NCI-H510A (cell line): ENCODE data around the gene NOTCH1.
"Not testable (repeated sequence)": the region's sequence is repeated elsewhere in the genome, so short reads cannot be mapped to it uniquely, and the experiment has no call there.

ENCODE experiments used
- DNase-seq: peaks from one replicate; lab custom pipeline; 2025; lab: John Stamatoyannopoulos, UW

The NOTCH1 gene

DNA sequence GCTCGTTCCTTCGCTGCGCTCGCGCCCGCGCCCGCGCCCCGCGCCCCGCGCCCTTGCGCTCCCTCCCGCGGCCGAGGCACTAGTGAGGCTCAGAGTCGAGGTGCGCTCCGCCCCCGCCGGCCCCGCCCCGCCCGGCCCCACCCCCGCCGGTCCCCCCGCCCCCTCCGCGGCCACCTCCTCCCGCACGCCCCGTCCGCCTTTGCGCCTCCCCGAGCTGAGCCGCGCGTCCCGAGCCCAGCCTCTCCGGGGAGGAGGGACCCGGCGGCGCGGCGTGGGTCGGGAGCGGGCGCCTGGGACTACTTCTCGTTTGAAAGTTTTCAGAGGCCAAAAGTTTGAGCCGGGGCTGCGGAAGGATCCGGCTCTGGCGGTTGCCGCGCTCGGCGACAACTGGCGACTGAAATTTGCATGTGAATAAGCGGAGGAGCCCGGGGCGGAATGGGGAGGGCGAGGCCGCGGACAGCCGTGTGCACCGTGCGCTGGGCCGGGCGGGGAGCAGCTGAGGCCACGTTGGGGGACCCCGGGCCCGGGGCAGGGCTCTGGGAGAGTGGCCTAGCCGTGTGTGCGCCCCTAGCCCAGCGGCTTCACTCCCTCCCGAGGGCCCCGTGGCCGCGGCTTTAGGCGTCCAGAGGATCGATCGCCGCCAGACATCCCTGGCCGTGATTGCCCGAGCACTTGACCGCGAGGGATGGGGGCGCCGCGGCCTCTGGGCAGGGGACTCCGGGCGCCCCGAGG is at the start of gene NOTCH1:
TSS of gene NOTCH1 (minus strand) at position 84 of the 732 bp plus-strand sequence. CDS start 262 bp downstream, outside the sequence.
- DNase-seq: no peak

DNA sequence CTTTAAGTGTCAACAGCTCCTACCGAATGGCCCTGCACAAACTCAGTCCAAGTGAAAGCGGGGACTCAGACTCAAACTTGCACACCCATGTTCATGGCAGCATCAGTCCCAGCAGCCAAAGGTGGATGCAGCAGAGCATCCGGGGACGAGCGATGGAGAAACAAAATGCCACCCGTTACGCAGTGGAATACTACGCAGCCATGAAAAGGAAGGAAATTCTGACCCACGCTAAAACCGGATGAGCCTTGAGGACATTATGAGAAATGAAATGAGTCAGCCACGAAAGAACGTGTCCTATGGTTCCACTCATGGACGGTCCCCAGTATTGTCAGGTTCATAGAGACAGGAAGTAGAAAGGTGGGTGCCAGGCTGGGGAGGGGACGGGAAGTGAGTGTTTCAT is 48.6 kb upstream of the NOTCH1 start:
- DNase-seq: no peak

DNA sequence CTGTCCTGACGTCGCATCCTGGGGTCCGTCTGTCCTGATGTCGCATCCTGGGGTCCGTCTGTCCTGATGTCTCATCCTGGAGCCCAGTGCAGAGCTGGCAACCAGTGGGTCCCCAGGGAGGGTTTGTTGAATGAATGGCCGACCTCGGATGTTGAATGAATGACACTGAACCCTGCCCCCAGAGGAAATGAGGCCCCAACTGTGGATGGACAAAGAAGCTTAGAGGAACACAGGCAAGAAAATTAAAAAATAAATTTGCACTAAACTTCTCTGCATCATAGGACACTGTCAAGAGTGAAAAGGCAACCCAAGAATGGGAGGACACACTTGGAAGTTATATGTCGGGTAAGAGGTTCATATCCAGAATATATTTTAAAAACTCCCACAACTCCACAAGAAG is 47.7 kb upstream of the NOTCH1 start:
- DNase-seq: no peak

DNA sequence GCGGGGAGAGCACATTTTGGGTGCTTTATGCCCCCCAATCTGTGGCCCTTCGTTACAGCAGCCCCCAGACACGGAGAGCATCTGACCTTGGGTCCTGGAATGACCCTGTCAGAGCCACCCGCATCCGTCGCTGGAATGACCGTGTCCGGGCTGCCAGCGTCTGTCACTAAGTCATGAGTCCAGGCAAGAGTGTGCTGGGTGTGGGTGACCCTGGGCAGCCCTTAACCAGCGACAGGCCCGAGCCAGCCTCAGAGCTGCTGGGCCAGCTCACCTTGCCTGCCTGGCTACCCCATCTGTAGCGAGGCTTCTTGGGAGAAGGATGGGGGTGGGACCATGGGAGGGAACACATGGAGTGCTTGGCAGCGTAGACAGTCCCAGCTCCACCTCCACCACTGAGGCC is 46.8 kb upstream of the NOTCH1 start:
- DNase-seq: no peak

DNA sequence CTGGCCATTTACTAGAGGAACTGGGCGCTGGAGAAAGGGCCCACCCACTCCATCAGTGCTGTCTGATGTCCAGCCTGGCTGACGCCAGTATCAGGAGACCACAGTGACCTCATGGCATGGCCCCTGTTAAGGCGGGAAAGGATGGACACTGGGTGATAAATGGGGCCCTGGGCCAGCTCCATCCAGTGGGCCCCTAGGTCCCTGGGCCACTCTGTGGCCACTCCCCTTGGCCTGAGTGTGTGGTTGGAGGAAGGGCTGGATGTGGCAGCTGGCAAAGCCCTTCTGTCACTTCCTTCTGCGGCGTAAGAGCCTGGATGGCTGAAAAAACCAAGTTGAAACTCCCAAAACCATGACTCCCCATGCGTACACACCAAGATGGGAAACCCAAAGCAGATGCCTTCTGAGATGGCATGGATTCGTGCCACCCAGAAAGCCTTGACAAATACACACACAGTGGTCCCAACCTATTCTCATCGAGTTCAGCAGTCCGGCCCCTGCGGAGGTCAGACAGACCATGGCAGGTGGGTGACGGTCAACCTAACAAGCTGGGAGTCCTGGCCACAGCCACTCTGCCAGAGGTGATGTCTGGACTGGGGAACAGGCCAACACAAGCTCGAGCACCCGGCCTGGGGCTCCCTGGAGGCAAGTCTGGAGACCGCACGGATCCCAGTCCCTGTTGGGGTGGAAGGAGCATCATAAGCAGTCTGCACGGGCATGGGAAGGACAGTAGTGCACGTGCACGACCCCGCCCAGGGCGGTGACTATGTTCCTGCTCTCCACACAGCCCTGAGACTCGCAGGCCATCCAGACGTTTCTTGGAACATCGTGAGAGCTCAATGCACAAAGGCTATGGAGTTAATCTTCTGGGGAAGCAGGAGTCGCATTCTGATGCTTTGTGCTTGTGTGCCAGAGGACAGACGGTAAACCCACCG is 45.2 kb upstream of the NOTCH1 start:
- no peak for DNase-seq

DNA sequence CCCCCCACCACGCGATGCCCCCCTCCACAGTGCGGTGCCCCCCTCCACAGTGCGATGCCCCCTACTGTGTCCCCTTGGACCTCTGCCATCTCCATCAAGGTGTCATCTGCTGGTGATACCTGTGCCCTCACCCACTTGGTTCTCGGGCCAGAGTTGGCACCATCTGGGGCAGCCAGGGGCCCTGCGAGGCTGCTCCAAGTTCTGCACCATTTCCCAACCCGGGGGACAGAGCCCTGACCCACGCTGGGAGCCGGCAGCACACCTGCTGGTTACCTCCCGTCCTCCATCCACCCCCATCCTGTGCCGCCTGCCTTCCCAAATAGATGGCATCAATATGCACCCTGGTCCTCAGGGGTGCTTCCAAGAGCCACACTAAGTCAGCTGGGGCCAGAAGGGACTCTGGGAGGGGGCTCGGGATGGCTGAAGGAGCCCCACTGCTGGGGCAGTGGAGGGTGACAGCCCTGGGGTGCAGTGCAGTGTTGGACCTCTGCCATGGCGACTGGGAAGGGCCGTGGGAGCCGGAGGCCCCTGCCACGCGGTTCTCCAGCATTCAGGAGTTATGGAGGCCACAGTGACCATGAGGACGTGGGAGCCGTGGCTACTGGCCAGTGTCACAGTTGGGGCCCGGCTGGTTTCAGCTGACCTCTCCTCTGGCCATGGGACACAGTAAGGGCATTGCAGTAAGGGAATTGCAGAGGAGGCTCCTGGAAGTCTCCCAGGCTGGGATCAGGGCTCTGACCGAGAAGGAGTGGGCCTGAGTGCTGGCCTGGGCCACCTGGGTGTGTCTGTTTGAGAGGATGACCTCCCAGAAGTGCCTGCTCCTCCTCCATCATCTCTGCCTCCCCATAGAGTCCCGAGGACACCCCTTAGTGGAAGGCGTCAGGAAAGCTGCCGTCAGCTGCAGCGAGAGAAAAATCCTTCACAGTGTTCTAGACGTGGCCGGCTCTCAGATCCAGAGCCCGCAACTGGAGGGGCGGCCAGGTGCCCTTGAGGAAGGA is 44.2 kb upstream of the NOTCH1 start:
- DNase-seq: no peak

DNA sequence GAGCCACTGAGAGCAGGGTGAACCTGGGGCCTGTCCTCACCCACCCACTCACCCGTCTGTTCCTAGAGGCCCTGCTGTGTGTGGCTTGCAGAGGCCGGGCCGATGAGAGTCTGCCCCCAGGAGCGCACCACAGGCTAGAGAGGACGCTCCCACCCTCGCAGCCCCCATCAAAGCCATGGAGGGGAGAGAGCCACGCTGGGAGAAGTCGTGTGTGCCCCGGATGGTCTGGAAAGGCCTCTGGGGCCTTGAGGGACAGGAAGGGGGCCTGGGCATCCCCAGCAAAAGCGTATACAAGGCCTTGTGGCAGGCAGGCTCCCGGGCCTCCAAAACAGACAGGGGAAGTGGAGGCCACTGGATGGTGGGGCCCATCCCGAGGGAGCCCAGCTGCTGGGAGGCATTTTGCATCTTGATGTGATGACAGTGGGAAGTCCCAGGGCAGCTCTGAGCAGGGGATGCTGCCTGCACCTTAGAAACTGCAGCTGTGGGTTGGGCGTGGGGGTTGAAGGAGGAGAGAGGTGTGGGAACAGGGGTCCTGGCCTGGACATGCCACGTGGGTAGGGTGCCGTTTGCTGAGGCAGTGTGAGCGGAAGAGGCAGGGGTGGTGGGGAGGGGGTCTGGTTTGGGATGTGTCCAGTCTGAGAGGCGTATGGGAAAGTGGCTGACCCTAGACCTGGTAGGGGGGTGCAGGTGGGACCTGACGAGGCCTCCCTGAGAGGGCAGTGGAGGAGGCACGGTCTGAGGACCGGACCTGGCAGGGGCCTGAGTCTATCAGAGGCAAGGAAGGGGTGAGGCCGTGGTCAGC is 43.0 kb upstream of the NOTCH1 start:
- no peak for DNase-seq

DNA sequence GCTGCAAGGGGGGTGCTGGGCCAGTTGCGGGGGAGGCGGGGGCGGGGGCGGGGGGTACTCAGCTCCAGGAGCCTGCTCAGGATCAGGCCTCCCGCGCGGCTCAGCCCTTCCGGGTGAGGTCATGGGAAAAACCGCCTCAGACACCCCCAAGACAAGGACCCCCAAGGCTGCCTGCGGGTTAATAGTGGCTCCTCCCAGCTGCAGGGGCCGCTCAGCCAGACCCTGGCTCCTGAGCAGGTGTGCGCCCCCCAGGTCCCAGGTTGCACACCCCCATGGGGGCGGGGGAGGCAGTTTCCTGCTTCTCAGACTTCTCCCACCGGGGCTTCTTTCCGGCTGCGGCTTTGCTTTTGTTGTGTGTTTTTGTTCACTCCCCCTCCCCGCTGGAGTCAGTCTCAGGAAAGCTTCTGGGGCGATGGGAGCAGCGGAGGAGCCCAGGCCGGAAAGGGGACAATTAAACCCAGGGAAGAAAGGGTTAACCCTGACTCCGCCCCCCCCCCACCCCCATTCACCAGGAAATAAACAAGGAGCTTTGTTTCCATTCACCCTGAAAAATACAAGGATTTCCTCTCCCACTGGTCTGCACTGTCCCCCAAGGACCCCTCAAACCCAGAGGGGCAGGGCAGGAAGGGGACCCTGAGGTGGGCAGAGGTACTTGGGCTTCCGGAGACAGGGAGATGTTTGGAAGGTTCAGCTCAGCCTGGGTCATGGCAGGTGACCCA is 42.3 kb upstream of the NOTCH1 start:
- no peak for DNase-seq

DNA sequence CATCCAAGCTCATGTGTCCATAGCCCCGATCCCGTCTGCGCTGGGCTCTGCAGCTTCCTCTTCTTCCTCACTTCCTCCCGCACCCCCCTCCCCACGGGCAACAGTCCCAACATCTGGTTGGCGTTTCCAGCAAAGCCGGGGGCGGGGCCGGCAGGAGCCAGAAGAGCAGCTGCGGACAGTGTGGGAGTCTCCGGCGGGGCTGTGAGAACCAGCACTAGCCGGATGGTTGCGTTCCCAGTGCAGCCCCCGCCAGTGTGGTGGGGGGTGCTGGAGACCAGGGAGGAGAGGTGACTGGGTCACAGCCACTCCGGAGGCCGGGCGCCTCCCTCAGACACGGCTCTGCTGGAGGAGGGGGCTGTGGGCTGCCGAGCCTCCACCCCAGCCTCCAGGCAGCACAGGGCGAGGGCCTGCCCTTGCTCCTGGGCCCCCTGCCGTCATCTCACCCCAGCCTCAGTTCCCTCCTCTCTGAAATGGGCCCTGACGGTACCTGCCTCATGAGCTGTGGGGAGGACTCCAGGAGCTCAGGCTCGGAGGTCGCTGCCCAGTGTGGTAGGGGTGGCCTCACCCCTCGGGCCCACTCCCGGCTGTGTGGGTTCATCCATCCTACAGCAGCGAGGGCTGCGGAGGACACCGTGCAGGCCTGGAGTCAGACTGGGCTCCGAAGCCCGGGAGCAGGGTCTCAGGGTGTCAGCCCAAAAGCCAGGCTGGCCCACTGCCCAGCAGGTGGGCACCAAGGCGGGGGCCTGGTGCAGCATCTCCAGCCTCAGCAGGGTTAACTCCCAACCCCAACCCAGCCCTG is 41.5 kb upstream of the NOTCH1 start:
- DNase-seq: peak; percentile 40

DNA sequence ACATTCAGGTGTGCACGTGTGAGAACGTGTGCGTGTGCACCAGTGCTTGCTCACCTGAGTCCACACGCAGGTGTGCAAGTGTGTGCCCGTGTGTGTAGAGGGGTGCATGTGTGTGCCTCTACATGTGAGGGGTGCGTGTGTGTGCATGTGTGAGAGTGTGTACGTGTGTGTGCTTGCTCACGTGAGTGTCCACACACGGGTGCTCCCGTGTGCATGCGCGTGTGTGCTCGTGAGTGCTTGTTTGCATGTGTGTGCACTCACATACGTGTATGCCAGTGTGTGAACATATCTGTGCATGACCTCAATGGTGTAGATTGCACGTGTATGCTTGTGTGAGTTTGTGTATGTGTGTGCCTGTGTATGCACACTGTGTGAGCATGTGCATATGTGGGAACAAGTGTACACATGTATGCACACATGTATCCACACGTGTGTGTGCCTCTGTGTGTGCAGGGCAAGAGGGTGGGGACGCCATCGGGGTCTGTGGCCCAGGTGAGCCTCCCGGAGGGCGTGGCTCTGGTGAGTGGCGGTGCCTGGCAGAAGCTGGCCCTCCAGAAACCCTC is 40.6 kb upstream of the NOTCH1 start:
- DNase-seq: no peak

DNA sequence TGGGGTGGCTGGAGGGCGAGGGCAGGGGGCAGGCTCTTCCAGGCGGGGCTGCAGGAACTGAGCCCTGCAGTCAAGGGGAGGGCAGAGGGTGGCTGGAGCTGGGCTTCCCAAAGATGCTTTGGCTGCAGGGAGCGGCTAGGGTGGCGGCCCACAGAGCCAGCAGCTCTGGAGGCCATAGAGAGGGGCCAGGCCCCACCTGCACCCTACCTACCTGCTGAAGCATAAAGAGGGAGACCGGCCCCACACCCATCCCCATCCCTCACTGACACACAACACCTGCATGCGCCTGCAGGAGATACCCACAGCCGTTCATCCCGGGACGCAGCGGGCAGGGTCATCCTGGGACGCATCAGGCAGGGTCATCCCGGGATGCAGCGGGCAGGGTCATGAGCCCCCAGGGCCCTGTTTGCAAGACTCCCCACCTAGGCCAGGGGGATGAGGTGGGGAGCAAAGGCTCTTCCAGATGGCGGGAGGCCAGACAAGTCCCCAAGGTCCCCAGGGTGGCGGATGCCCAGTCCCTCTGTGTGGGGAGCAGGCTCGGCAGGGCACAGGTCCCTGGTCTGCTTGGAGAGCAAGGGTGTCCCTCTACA is 39.8 kb upstream of the NOTCH1 start:
- DNase-seq: no peak

DNA sequence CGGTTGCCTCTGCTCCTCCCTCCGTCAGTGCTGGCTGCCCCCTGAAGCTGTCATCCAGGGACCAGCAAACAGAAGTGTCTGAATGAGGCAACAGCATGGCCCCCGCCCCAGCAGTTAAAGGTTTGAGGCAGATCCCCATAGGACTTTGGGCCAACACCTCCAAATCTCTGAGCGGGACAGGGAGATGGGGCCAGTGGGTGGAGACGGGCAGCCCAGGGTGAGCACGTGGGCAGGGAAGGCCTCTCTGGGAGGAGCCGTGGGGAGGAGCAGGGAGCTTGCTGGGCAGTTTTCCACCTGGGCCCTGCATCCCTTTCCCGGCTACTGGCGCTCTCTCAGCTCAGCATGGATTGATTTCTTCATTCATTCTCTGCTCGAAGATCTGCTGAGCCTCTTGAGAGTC is 39.1 kb upstream of the NOTCH1 start:
- no peak for DNase-seq

DNA sequence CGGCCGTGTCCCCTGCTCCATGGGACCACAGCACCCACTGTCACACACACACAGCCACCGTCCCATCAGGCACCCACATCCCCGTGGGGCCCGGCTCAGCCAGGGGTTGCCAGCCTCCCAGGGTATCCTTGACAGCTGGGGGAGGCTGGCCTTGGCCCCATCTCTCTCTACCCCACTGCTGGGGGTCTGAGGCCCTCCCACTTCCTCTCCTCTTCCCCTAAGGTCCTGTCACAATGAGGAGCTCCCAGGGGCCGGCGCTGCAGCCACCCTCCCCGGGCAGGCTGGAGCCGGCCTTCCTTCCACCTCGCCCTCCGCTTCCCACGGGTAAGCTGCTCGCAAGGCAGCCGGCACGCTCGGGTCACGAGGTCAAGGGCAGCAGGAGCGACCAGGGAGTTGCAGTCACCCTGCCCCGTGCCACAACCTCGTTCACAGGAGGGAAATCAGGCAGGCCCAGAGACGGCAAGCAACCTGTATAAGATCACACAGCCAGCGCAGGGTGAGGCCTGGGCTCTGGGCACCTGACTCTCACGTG is 38.6 kb upstream of the NOTCH1 start:
- DNase-seq: no peak

DNA sequence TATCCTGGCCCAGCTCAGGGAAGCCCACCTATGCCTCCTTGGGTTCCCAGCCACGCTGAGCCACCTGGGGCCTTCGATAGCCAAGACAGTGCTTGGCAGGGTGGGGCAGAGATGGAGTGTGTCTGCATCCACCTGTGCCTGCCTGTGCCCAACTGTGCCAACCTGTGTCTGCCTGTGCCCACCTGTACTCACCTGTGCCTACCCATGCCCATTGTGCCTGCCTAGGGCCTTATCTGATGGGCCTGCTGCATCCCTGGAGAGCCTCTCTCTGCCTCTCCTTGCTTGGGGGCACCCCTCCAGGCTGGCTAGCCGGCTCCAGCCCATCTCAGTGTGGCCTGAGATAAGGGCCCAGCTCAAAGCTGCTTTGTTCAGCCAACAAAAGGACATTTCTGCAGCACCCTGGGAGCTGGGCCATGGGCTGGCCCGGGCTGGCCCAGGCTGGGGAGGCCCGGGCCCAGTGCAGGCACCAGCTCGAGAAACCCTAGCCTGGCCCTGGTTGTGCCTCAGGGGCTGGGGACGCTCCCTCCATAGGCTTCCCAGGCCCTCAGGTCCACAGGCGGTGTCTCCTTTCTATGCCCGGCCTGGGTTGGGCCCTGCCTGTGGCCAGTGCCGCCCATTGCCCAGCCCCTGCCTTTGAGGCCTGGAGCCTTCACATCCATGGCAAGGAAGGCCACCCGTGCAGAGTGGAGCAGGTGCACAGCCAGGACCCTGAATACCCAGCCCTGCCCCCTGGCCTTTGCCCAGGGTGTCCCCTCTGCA is 37.3 kb upstream of the NOTCH1 start:
- DNase-seq: no peak

DNA sequence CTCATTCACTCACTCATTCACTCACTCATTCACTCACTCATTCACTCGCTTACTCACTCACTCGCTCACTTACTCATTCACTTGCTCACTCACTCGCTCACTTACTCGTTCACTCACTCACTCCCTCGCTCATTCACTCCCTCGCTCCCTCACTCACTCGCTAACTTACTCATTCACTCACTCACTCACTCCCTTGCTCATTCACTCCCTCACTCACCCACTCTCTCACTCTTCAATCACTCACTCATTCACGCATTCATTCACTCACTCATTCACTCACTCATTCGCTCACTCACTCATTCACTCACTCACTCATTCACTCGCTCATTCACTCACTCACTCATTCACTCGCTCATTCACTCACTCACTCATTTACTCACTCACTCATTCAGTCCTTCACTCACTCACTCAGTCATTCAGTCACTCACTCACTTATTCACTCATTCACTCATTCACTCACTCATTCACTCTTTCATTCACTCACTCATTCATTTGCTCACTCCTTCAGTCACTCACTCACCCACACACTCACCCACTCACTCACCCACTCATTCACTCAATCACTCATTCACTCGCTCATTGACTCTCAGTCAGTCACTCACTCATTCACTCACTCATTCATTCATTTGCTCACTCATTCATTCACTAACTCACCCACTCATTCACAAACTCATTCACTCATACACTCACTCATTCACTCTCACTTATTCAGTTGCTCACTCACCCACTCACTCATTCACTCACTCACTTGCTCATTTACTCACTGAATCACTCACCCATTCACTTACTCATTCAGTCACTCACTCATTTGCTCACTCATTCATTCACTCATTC is 36.0 kb upstream of the NOTCH1 start:
- no peak for DNase-seq

DNA sequence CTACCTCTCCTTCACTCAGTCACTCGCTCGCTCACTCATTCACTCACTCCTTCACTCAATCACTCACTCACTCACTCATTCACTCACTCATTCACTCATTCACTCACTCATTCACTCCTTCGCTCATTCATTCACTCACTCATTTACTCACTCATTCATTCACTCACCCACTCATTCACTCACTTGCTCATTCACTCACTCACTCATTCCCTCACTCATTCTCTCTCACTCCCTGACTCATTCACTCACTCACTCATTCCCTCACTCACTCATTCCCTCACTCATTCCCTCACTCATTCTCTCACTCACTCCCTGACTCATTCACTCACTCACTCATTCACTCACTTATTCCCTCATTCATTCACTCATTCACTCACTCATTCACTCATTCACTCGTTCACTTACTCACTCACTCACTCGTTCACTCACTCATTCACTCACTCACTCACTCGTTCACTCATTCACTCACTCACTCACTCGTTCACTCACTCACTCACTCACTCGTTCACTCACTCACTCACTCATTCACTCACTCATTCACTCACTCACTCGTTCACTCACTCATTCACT is 33.9 kb upstream of the NOTCH1 start:
- DNase-seq: not testable (repeated sequence)
